Activated naive CD4-positive, alpha-beta T cell treated with anti-CD3 and anti-CD28 coated beads, Interleukin-2, amount 10 ng/mL, durations not matched to agents 7 days and 5 days (primary cell): ENCODE measurements around the gene ADGRA3.

Source experiments
- CTCF ChIA-PET: fragments of 350-600 bp; sonication (Branson Sonifier 250); formaldehyde crosslinking; loops from one replicate; lab custom pipeline; 2021; ENCODE audit warnings: antibody characterized with exemption; lab: Charles Lee
- DNase-seq: peaks from one replicate; pipeline ENCODE4 v3.0.0-alpha.2; 2020
- H3K27ac Mint-ChIP-seq: one replicate; pipeline ENCODE4 v1.8.0; 2021; ENCODE audit warnings: mild to moderate bottlenecking, moderate library complexity, mixed read lengths
- H3K27me3 Mint-ChIP-seq: one replicate; pipeline ENCODE4 v1.8.0; 2021; ENCODE audit warnings: mild to moderate bottlenecking, mixed read lengths
- H3K36me3 Mint-ChIP-seq: one replicate; pipeline ENCODE4 v1.8.0; 2021; ENCODE audit warnings: mixed read lengths
- H3K4me1 Mint-ChIP-seq: one replicate; pipeline ENCODE4 v1.8.0; 2021; ENCODE audit warnings: mixed read lengths
- H3K4me3 Mint-ChIP-seq: one replicate; pipeline ENCODE4 v1.8.0; 2021; ENCODE audit warnings: mild to moderate bottlenecking, moderate library complexity, mixed read lengths
- H3K9me3 Mint-ChIP-seq: one replicate; pipeline ENCODE4 v1.8.0; 2021; ENCODE audit warnings: mixed read lengths

The ADGRA3 gene, protein sequence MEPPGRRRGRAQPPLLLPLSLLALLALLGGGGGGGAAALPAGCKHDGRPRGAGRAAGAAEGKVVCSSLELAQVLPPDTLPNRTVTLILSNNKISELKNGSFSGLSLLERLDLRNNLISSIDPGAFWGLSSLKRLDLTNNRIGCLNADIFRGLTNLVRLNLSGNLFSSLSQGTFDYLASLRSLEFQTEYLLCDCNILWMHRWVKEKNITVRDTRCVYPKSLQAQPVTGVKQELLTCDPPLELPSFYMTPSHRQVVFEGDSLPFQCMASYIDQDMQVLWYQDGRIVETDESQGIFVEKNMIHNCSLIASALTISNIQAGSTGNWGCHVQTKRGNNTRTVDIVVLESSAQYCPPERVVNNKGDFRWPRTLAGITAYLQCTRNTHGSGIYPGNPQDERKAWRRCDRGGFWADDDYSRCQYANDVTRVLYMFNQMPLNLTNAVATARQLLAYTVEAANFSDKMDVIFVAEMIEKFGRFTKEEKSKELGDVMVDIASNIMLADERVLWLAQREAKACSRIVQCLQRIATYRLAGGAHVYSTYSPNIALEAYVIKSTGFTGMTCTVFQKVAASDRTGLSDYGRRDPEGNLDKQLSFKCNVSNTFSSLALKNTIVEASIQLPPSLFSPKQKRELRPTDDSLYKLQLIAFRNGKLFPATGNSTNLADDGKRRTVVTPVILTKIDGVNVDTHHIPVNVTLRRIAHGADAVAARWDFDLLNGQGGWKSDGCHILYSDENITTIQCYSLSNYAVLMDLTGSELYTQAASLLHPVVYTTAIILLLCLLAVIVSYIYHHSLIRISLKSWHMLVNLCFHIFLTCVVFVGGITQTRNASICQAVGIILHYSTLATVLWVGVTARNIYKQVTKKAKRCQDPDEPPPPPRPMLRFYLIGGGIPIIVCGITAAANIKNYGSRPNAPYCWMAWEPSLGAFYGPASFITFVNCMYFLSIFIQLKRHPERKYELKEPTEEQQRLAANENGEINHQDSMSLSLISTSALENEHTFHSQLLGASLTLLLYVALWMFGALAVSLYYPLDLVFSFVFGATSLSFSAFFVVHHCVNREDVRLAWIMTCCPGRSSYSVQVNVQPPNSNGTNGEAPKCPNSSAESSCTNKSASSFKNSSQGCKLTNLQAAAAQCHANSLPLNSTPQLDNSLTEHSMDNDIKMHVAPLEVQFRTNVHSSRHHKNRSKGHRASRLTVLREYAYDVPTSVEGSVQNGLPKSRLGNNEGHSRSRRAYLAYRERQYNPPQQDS (N-terminal part only)

GRCh38 chr4:22515888-22516541 lies at the start of gene ADGRA3:
Gene ADGRA3 (minus strand): TSS chr4:22516066. CDS start chr4:22515784, 282 bp downstream.
- peak within 1 kb of the TSS; percentile 96 for H3K4me3 Mint-ChIP-seq
- H3K36me3 Mint-ChIP-seq, result peaks cover 2% of the 10 kb centered on the region
- H3K27ac Mint-ChIP-seq, result peak within 1 kb of the TSS; percentile 34
- CTCF ChIA-PET, result no interaction called here
- H3K27me3 Mint-ChIP-seq, result peaks cover 15% of the 10 kb centered on the region
- peak; percentile 53 for DNase-seq
- H3K4me1 Mint-ChIP-seq, result peaks cover 16% of the 10 kb centered on the region
- H3K9me3 Mint-ChIP-seq, result no peaks in the 10 kb centered on the region

- no peak for DNase-seq
- Mint-ChIP-seq H3K4me3 (no peak overlapping the region), H3K36me3 (no peaks in the 10 kb centered on the region), H3K27me3 (no peaks in the 10 kb centered on the region), H3K27ac (no peak overlapping the region), H3K9me3 (no peaks in the 10 kb centered on the region), H3K4me1 (no peaks in the 10 kb centered on the region)
- CTCF ChIA-PET, result no interaction called here
Measured at GRCh38 chr4:22556495-22556894, 40.6 kb upstream of the ADGRA3 start.

- Mint-ChIP-seq H3K27me3 (no peaks in the 10 kb centered on the region), H3K4me1 (no peaks in the 10 kb centered on the region), H3K9me3 (peaks cover 4% of the 10 kb centered on the region)
Measured at GRCh38 chr4:22554670-22555069, 38.8 kb upstream of the ADGRA3 start.

GRCh38 chr4:22553560-22553959 lies 37.7 kb upstream of the ADGRA3 start:
- no peak for DNase-seq
- Mint-ChIP-seq H3K36me3 (no peaks in the 10 kb centered on the region), H3K27me3 (no peaks in the 10 kb centered on the region), H3K4me3 (no peak overlapping the region), H3K4me1 (no peaks in the 10 kb centered on the region), H3K27ac (no peak overlapping the region), H3K9me3 (peaks cover 4% of the 10 kb centered on the region)
- CTCF ChIA-PET, result no interaction called here

More at GRCh38 chr4:22554670-22555069, 38.8 kb upstream of the ADGRA3 start:
- Mint-ChIP-seq H3K27ac (no peak overlapping the region), H3K36me3 (no peaks in the 10 kb centered on the region), H3K4me3 (no peak overlapping the region)
- DNase-seq, result no peak
- CTCF ChIA-PET, result no interaction called here

- CTCF ChIA-PET, result no interaction called here
Measured at GRCh38 chr4:22552812-22553211, 36.9 kb upstream of the ADGRA3 start.

DNA sequence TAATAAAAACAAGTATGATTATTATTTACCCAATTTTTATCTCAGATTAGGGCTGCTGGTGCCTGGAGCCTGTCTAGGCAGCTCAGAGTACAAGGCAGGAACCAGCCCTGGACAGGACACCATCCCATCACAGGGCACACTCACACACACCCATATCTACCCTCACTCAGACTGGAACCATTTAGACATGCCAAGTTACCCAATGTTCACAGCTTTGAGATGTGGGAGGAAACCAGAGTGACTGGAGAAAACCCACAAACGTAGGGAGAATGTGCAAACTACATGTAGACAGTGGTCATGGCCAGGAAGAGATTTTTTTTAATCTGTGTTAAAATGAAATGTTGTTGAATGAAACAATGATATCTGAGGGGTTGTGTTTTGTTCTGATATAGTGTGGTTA lies 35.7 kb upstream of the ADGRA3 start:
- Mint-ChIP-seq H3K4me1 (no peaks in the 10 kb centered on the region), H3K27me3 (no peaks in the 10 kb centered on the region)

More at GRCh38 chr4:22552812-22553211, 36.9 kb upstream of the ADGRA3 start:
- H3K4me1 Mint-ChIP-seq, result no peaks in the 10 kb centered on the region
- no peak for DNase-seq
- no peaks in the 10 kb centered on the region for H3K36me3 Mint-ChIP-seq
- no peaks in the 10 kb centered on the region for H3K27me3 Mint-ChIP-seq
- no peak overlapping the region for H3K4me3 Mint-ChIP-seq
- no peak overlapping the region for H3K27ac Mint-ChIP-seq
- peaks cover 4% of the 10 kb centered on the region for H3K9me3 Mint-ChIP-seq

GRCh38 chr4:22546299-22546698 lies 30.4 kb upstream of the ADGRA3 start:
- Mint-ChIP-seq H3K36me3 (no peaks in the 10 kb centered on the region), H3K4me1 (no peaks in the 10 kb centered on the region), H3K27ac (no peak overlapping the region), H3K4me3 (no peak overlapping the region), H3K9me3 (peaks cover 17% of the 10 kb centered on the region), H3K27me3 (no peaks in the 10 kb centered on the region)
- CTCF ChIA-PET, result no interaction called here
- no peak for DNase-seq

More for the DNA sequence above, 35.7 kb upstream of the ADGRA3 start:
- DNase-seq, result no peak
- H3K9me3 Mint-ChIP-seq, result peaks cover 7% of the 10 kb centered on the region
- no peaks in the 10 kb centered on the region for H3K36me3 Mint-ChIP-seq
- no peak overlapping the region for H3K27ac Mint-ChIP-seq
- no peak overlapping the region for H3K4me3 Mint-ChIP-seq
- CTCF ChIA-PET, result no interaction called here

- Mint-ChIP-seq H3K4me1 (no peaks in the 10 kb centered on the region), H3K27me3 (no peaks in the 10 kb centered on the region), H3K36me3 (no peaks in the 10 kb centered on the region), H3K9me3 (peaks cover 5% of the 10 kb centered on the region), H3K4me3 (no peak overlapping the region), H3K27ac (no peak overlapping the region)
- DNase-seq, result no peak
- CTCF ChIA-PET, result no interaction called here
Measured at GRCh38 chr4:22539251-22539650, 23.4 kb upstream of the ADGRA3 start.

- CTCF ChIA-PET, result no interaction called here
- peaks cover 11% of the 10 kb centered on the region for H3K9me3 Mint-ChIP-seq
- H3K4me3 Mint-ChIP-seq, result no peak overlapping the region
- H3K4me1 Mint-ChIP-seq, result no peaks in the 10 kb centered on the region
- no peak overlapping the region for H3K27ac Mint-ChIP-seq
- no peaks in the 10 kb centered on the region for H3K27me3 Mint-ChIP-seq
- DNase-seq, result no peak
- H3K36me3 Mint-ChIP-seq, result no peaks in the 10 kb centered on the region
Measured at GRCh38 chr4:22537864-22538263, 22.0 kb upstream of the ADGRA3 start.

DNA sequence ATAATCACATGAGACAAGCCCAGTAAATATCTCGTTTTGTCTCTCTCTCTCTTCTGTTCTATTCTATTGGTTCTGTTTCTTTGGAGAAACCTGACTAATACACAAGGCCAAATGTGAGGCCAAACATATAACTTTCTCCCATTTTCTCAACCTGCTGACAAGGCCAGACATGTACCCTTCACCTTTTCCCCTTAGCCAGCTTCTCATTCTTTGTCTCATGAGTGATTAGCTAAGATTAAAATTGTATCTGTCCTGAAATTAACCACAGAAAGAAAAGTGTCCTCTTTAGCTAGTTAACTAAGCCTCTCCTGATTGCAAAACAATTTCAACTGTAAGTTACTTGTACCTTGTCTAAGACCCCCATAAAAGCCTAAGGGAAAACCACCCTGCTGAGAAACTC lies 18.5 kb upstream of the ADGRA3 start:
- H3K4me3 Mint-ChIP-seq, result no peak overlapping the region
- no peak overlapping the region for H3K27ac Mint-ChIP-seq
- H3K27me3 Mint-ChIP-seq, result no peaks in the 10 kb centered on the region
- H3K9me3 Mint-ChIP-seq, result peaks cover 12% of the 10 kb centered on the region
- CTCF ChIA-PET, result no interaction called here
- no peaks in the 10 kb centered on the region for H3K36me3 Mint-ChIP-seq
- no peaks in the 10 kb centered on the region for H3K4me1 Mint-ChIP-seq
- DNase-seq, result no peak

DNA sequence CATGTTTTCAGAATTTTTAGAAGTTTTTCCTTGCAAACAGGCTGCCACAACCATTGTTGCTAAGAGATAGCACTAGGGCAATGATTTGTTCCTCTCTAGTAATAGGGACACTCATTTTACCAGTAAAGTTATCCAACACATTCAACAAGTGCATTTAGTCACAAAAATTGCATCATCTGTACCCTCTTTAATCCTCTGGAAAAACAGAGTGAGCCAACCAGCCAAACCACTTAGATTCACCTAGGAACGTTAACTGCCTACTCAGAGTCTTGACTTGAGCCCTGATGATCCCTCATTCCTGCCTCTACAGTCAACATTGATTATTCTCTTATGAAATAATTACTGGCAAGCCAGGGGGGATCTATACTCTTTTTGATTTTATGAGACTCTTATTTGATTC lies 17.0 kb upstream of the ADGRA3 start:
- Mint-ChIP-seq H3K27ac (no peak overlapping the region), H3K4me3 (no peak overlapping the region), H3K36me3 (no peaks in the 10 kb centered on the region), H3K27me3 (no peaks in the 10 kb centered on the region), H3K4me1 (no peaks in the 10 kb centered on the region), H3K9me3 (peaks cover 12% of the 10 kb centered on the region)
- DNase-seq, result no peak
- CTCF ChIA-PET, result no interaction called here

GRCh38 chr4:22532117-22532516 lies 16.3 kb upstream of the ADGRA3 start:
- Mint-ChIP-seq H3K4me1 (no peaks in the 10 kb centered on the region), H3K36me3 (no peaks in the 10 kb centered on the region), H3K4me3 (no peak overlapping the region), H3K27me3 (no peaks in the 10 kb centered on the region), H3K27ac (no peak overlapping the region), H3K9me3 (peaks cover 12% of the 10 kb centered on the region)
- CTCF ChIA-PET, result no interaction called here
- DNase-seq, result no peak

DNA sequence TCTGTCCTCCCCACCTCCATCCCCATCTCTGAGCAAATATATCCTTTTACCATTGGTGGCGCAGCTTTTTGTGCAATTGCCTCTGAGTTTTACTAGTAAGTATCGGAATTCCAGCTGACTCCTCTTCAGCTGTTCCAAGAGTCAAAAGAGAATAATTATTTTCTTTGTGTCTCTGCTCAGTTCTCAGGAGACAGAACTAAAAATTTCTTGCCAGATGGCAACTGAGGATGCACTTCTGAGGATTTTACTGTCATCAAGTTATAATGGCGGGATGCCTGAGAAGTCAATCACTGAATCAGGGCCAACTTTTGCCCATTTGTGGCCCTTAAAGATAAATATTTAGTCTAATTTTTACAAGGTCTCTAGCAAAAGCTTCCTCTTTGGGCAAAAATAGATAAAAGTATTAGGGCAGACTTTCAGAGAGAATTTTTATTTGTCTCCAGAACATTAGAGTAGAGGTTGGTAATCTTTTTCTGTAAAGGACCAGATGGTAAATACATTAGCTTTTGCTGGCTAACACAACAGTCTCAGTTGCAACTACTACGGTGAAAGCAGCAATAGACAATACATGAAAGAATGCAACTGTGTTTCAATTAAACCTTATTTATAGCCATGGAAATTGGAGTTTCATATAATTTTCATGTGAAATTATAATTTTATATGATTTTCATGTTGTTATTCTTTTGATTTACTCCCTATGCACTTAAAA lies 15.6 kb upstream of the ADGRA3 start:
- no peaks in the 10 kb centered on the region for H3K27me3 Mint-ChIP-seq
- H3K4me3 Mint-ChIP-seq, result no peak overlapping the region
- no peaks in the 10 kb centered on the region for H3K36me3 Mint-ChIP-seq
- peaks cover 12% of the 10 kb centered on the region for H3K9me3 Mint-ChIP-seq
- H3K27ac Mint-ChIP-seq, result no peak overlapping the region
- CTCF ChIA-PET, result interaction anchor here (1.1 kb wide), 1 partner anchor 742 kb away, joined by 3 read pairs; no protein-coding TSS in a partner anchor
- no peaks in the 10 kb centered on the region for H3K4me1 Mint-ChIP-seq
- DNase-seq, result no peak
